K562 (cell line): ENCODE results near the gene OPRL1.

Experiments used
- KDM1A ChIP-seq, 2 experiments: fragments of 450-650 bp; IDR thresholded peaks; 2 replicates each; pipeline ENCODE4 v1.6.1; 2016; ENCODE audit warnings: mild to moderate bottlenecking in 2 of 2
- RAD51 ChIP-seq: fragments of 450-650 bp; IDR thresholded peaks from 2 replicates; pipeline ENCODE4 v1.7.1; 2016; ENCODE audit warnings: low read depth, mild to moderate bottlenecking, borderline replicate concordance
- RFX5 ChIP-seq: IDR thresholded peaks from 2 replicates; pipeline ENCODE4 v1.6.1; 2011; ENCODE audit warnings: low read depth, mild to moderate bottlenecking, improper control_type of control experiment, low read length
- SIN3B ChIP-seq: fragments of 450-650 bp; IDR thresholded peaks from 2 replicates; pipeline ENCODE4 v1.6.1; 2017; ENCODE audit warnings: low read depth, mild to moderate bottlenecking, moderate library complexity
- TAF1 ChIP-seq: IDR thresholded peaks from 2 replicates; pipeline ENCODE4 v1.6.1; 2011; ENCODE audit warnings: mild to moderate bottlenecking, low read length, moderate library complexity; ENCODE audit not compliant: insufficient read depth, control insufficient read depth, severe bottlenecking; ENCODE audit errors: extremely low read depth
- TF ChIP-seq, protein P1 (sequence below), 2 experiments: fragments of 450-650 bp; formaldehyde crosslinking in 1 of 2; IDR thresholded peaks; 2 replicates each; pipeline versions ENCODE4 v1.4.0 to v1.6.1; 2014 to 2020; ENCODE audit warnings: mild to moderate bottlenecking in 2 of 2, borderline replicate concordance in 1 of 2, low read depth in 1 of 2
- TF ChIP-seq, protein P2 (sequence below): fragments of 450-650 bp; IDR thresholded peaks from 2 replicates; pipeline ENCODE4 v1.6.1; 2016; ENCODE audit warnings: mild to moderate bottlenecking, moderate library complexity

DNA sequence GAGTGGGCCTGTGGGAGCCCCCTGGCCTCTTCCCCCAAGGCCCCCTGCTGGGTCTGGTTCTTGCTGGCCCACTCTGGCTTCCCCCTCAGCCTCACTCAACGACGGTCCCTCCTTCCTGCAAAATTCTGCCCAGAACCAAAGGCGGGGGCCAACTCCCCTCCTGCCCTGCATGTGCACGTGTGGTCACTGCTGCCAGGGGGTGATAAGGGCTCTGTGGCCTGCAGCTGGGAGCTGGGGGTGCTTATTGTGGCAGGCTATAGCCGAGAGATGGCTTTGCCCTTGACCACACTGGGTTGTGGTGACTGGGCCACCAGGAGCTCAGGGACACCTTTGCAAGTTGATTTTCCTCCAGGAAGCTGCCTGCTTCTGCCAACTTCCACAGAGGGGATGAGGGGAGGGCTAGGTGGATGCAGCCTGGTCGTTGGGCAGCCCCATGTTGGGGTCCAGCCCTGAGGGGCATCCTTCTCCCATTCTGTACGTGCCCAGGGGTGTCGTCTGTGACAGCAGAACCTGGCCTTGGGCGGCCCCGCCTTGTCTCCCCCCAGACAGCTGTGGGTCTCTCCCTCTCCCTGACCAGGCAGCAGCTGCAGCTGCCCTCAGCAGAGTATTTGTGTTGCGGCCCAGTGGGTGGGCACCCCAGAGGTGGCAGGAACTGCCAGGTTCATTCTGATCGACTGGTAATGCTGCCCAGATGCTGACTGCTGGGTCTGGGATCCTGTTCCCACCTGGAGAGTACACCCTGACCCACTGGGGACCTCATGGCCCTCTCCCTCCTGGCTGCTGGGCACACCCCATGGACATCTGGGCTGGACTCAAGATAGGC lies 11.3 kb upstream of the OPRL1 start:
- TF ChIP-seq KDM1A (IDR thresholded peaks at IDR 0.05) (no peak), RAD51 (no peak), TAF1 (no peak), RFX5 (no peak), SIN3B (no peak)
- TF ChIP-seq, protein P1, sequence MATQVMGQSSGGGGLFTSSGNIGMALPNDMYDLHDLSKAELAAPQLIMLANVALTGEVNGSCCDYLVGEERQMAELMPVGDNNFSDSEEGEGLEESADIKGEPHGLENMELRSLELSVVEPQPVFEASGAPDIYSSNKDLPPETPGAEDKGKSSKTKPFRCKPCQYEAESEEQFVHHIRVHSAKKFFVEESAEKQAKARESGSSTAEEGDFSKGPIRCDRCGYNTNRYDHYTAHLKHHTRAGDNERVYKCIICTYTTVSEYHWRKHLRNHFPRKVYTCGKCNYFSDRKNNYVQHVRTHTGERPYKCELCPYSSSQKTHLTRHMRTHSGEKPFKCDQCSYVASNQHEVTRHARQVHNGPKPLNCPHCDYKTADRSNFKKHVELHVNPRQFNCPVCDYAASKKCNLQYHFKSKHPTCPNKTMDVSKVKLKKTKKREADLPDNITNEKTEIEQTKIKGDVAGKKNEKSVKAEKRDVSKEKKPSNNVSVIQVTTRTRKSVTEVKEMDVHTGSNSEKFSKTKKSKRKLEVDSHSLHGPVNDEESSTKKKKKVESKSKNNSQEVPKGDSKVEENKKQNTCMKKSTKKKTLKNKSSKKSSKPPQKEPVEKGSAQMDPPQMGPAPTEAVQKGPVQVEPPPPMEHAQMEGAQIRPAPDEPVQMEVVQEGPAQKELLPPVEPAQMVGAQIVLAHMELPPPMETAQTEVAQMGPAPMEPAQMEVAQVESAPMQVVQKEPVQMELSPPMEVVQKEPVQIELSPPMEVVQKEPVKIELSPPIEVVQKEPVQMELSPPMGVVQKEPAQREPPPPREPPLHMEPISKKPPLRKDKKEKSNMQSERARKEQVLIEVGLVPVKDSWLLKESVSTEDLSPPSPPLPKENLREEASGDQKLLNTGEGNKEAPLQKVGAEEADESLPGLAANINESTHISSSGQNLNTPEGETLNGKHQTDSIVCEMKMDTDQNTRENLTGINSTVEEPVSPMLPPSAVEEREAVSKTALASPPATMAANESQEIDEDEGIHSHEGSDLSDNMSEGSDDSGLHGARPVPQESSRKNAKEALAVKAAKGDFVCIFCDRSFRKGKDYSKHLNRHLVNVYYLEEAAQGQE (IDR thresholded peaks at IDR 0.05; ENCODE audit: borderline replicate concordance), result no peak
- TF ChIP-seq, protein P1 (CRISPR knock-in tag; IDR thresholded peaks at IDR 0.05; ENCODE audit: low read depth), result no peak
- TF ChIP-seq, protein P2, sequence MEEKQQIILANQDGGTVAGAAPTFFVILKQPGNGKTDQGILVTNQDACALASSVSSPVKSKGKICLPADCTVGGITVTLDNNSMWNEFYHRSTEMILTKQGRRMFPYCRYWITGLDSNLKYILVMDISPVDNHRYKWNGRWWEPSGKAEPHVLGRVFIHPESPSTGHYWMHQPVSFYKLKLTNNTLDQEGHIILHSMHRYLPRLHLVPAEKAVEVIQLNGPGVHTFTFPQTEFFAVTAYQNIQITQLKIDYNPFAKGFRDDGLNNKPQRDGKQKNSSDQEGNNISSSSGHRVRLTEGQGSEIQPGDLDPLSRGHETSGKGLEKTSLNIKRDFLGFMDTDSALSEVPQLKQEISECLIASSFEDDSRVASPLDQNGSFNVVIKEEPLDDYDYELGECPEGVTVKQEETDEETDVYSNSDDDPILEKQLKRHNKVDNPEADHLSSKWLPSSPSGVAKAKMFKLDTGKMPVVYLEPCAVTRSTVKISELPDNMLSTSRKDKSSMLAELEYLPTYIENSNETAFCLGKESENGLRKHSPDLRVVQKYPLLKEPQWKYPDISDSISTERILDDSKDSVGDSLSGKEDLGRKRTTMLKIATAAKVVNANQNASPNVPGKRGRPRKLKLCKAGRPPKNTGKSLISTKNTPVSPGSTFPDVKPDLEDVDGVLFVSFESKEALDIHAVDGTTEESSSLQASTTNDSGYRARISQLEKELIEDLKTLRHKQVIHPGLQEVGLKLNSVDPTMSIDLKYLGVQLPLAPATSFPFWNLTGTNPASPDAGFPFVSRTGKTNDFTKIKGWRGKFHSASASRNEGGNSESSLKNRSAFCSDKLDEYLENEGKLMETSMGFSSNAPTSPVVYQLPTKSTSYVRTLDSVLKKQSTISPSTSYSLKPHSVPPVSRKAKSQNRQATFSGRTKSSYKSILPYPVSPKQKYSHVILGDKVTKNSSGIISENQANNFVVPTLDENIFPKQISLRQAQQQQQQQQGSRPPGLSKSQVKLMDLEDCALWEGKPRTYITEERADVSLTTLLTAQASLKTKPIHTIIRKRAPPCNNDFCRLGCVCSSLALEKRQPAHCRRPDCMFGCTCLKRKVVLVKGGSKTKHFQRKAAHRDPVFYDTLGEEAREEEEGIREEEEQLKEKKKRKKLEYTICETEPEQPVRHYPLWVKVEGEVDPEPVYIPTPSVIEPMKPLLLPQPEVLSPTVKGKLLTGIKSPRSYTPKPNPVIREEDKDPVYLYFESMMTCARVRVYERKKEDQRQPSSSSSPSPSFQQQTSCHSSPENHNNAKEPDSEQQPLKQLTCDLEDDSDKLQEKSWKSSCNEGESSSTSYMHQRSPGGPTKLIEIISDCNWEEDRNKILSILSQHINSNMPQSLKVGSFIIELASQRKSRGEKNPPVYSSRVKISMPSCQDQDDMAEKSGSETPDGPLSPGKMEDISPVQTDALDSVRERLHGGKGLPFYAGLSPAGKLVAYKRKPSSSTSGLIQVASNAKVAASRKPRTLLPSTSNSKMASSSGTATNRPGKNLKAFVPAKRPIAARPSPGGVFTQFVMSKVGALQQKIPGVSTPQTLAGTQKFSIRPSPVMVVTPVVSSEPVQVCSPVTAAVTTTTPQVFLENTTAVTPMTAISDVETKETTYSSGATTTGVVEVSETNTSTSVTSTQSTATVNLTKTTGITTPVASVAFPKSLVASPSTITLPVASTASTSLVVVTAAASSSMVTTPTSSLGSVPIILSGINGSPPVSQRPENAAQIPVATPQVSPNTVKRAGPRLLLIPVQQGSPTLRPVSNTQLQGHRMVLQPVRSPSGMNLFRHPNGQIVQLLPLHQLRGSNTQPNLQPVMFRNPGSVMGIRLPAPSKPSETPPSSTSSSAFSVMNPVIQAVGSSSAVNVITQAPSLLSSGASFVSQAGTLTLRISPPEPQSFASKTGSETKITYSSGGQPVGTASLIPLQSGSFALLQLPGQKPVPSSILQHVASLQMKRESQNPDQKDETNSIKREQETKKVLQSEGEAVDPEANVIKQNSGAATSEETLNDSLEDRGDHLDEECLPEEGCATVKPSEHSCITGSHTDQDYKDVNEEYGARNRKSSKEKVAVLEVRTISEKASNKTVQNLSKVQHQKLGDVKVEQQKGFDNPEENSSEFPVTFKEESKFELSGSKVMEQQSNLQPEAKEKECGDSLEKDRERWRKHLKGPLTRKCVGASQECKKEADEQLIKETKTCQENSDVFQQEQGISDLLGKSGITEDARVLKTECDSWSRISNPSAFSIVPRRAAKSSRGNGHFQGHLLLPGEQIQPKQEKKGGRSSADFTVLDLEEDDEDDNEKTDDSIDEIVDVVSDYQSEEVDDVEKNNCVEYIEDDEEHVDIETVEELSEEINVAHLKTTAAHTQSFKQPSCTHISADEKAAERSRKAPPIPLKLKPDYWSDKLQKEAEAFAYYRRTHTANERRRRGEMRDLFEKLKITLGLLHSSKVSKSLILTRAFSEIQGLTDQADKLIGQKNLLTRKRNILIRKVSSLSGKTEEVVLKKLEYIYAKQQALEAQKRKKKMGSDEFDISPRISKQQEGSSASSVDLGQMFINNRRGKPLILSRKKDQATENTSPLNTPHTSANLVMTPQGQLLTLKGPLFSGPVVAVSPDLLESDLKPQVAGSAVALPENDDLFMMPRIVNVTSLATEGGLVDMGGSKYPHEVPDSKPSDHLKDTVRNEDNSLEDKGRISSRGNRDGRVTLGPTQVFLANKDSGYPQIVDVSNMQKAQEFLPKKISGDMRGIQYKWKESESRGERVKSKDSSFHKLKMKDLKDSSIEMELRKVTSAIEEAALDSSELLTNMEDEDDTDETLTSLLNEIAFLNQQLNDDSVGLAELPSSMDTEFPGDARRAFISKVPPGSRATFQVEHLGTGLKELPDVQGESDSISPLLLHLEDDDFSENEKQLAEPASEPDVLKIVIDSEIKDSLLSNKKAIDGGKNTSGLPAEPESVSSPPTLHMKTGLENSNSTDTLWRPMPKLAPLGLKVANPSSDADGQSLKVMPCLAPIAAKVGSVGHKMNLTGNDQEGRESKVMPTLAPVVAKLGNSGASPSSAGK, result no peak
